B cell (primary cell): ENCODE data around the gene C11orf86.

Experiments
- EZH2 ChIP-seq: IDR thresholded peaks from 2 replicates; pipeline ENCODE4 v1.6.1; 2012; ENCODE audit warnings: borderline replicate concordance, low read depth, mild to moderate bottlenecking, moderate library complexity, low read length; ENCODE audit not compliant: insufficient read depth, poor library complexity, severe bottlenecking
- TF ChIP-seq, protein P1 (sequence below): fragments of 200-600 bp; IDR thresholded peaks from one replicate; pipeline ENCODE4 v1.8.0; 2022; ENCODE audit warnings: antibody characterized with exemption, mild to moderate bottlenecking

DNA sequence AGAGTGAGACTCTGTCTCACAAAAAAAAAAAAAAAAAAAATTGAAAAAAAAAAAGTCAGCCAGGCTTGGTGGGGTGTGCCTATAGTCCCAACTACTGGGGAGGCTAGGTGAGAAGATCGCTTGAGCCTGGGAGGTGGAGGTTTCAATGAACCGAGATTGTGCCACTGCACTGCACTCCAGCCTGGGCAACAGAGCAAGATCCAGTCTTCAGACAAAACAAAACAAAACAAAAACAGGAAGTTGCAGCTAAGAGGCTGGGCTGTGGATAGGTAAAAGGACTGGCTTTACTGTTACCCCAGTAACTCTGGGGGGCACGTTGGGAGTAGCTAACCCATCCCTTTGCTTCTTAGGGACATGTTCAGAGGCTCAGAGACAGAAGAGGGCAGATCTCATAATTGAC lies 10.6 kb upstream of the C11orf86 start:
- TF ChIP-seq, protein P1, sequence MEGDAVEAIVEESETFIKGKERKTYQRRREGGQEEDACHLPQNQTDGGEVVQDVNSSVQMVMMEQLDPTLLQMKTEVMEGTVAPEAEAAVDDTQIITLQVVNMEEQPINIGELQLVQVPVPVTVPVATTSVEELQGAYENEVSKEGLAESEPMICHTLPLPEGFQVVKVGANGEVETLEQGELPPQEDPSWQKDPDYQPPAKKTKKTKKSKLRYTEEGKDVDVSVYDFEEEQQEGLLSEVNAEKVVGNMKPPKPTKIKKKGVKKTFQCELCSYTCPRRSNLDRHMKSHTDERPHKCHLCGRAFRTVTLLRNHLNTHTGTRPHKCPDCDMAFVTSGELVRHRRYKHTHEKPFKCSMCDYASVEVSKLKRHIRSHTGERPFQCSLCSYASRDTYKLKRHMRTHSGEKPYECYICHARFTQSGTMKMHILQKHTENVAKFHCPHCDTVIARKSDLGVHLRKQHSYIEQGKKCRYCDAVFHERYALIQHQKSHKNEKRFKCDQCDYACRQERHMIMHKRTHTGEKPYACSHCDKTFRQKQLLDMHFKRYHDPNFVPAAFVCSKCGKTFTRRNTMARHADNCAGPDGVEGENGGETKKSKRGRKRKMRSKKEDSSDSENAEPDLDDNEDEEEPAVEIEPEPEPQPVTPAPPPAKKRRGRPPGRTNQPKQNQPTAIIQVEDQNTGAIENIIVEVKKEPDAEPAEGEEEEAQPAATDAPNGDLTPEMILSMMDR: no peak
- TF ChIP-seq EZH2: no peak
